GM23338 (cell line): ENCODE data around the gene CHRDL2. TPM values are rescaled to one million over a fixed set of nuclear protein-coding genes. Genes with fewer than 3 reads are reported as not detected.

Experiments
- ATAC-seq: fragments of 200-7000 bp; cut with Tn5 transposase; 3 replicates; pipeline ENCODE4 v1.9.1; 2020
- DNase-seq: peaks from one replicate; pipeline ENCODE4 v3.0.0-alpha.2; 2015; ENCODE audit warnings: low spot score
- H2AFZ ChIP-seq: fragments of 200-600 bp; sonication (generic); 2 replicates; pipeline ENCODE4 v1.8.0; 2016; ENCODE audit warnings: antibody characterized with exemption, mild to moderate bottlenecking, moderate library complexity
- H3F3A ChIP-seq: fragments of 200-600 bp; sonication (generic); replicated peaks from 2 replicates; pipeline ENCODE4 v1.8.0; 2017; ENCODE audit warnings: antibody characterized with exemption, mixed run types, low read depth
- H3K27ac ChIP-seq: fragments of 200-600 bp; sonication (generic); 2 replicates; pipeline ENCODE4 v1.6.1; 2016; ENCODE audit warnings: low read depth
- H3K27me3 ChIP-seq: fragments of 200-600 bp; sonication (generic); 2 replicates; pipeline ENCODE4 v1.8.0; 2016; ENCODE audit warnings: mild to moderate bottlenecking, mixed run types, moderate library complexity; ENCODE audit not compliant: insufficient read depth
- H3K36me3 ChIP-seq: fragments of 200-600 bp; sonication (generic); 2 replicates; pipeline ENCODE4 v1.8.0; 2016; ENCODE audit warnings: mild to moderate bottlenecking; ENCODE audit not compliant: insufficient read depth
- H3K4me1 ChIP-seq: fragments of 200-600 bp; sonication (generic); 2 replicates; pipeline ENCODE4 v1.8.0; 2016; ENCODE audit warnings: mild to moderate bottlenecking, moderate library complexity; ENCODE audit not compliant: insufficient read depth
- H3K4me2 ChIP-seq: fragments of 200-600 bp; sonication (generic); 2 replicates; pipeline ENCODE4 v1.7.1; 2017; ENCODE audit warnings: mixed run types
- H3K4me3 ChIP-seq: fragments of 200-600 bp; sonication (generic); 2 replicates; pipeline ENCODE4 v1.6.1; 2016; ENCODE audit warnings: mixed run types
- H3K79me2 ChIP-seq: fragments of 200-600 bp; sonication (generic); replicated peaks from 2 replicates; pipeline ENCODE4 v1.8.0; 2017; ENCODE audit warnings: mild to moderate bottlenecking; ENCODE audit not compliant: insufficient read depth
- H3K9me2 ChIP-seq: fragments of 200-600 bp; sonication (generic); 2 replicates; pipeline ENCODE4 v1.8.0; 2017; ENCODE audit not compliant: insufficient read depth
- H4K20me1 ChIP-seq: fragments of 200-600 bp; sonication (generic); replicated peaks from 2 replicates; pipeline ENCODE4 v1.8.0; 2017; ENCODE audit warnings: mild to moderate bottlenecking; ENCODE audit not compliant: insufficient read depth
- H3K27ac Mint-ChIP-seq: 2 replicates; pipeline ENCODE4 v1.8.0; 2020; ENCODE audit warnings: inconsistent platforms, mild to moderate bottlenecking, moderate library complexity, mixed read lengths
- H3K27me3 Mint-ChIP-seq: 3 replicates; pipeline ENCODE4 v1.8.0; 2022; ENCODE audit warnings: low read depth, mild to moderate bottlenecking, moderate library complexity, mixed read lengths, inconsistent platforms; ENCODE audit not compliant: insufficient read depth, poor library complexity
- H3K36me3 Mint-ChIP-seq: 3 replicates; pipeline ENCODE4 v1.8.0; 2021; ENCODE audit warnings: low read depth, mild to moderate bottlenecking, inconsistent platforms, moderate library complexity, mixed read lengths
- H3K4me1 Mint-ChIP-seq: 3 replicates; pipeline ENCODE4 v1.8.0; 2020; ENCODE audit warnings: mild to moderate bottlenecking, inconsistent platforms, mixed read lengths
- H3K4me3 Mint-ChIP-seq: 3 replicates; pipeline ENCODE4 v1.8.0; 2021; ENCODE audit warnings: moderate library complexity, mild to moderate bottlenecking, inconsistent platforms, mixed read lengths
- H3K9me3 Mint-ChIP-seq: 3 replicates; pipeline ENCODE4 v1.8.0; 2020; ENCODE audit warnings: moderate library complexity, mild to moderate bottlenecking, inconsistent platforms, mixed read lengths
- CREB1 ChIP-seq: fragments of 250-450 bp; sonication (Bioruptor Pico); IDR thresholded peaks from 2 replicates; pipeline ENCODE4 v1.5.0; 2020; ENCODE audit warnings: low read depth, mild to moderate bottlenecking, moderate library complexity
- CTCF ChIP-seq, 2 experiments: fragments of 200-600 bp in 1 of 2; sonication (generic) in 1 of 2; conservative IDR thresholded peaks; 2 replicates each; pipeline versions ENCODE4 v1.5.1 to v1.6.1; 2016 to 2017; ENCODE audit warnings: antibody characterized with exemption in 2 of 2, low read depth in 2 of 2, mild to moderate bottlenecking in 2 of 2, moderate library complexity in 1 of 2
- ETS1 ChIP-seq: IDR thresholded peaks from 2 replicates; pipeline ENCODE4 v1.6.1; 2016; ENCODE audit warnings: antibody characterized with exemption
- EZH2 ChIP-seq: fragments of 200-600 bp; sonication (generic); IDR thresholded peaks from one replicate; pipeline ENCODE4 v1.8.0; 2017; ENCODE audit warnings: antibody characterized with exemption, mild to moderate bottlenecking, low read depth; ENCODE audit not compliant: unreplicated experiment
- EZH2phosphoT487 ChIP-seq: fragments of 200-600 bp; sonication (generic); IDR thresholded peaks from one replicate; pipeline ENCODE4 v1.8.1; 2018; ENCODE audit warnings: antibody characterized with exemption; ENCODE audit not compliant: unreplicated experiment
- JUNB ChIP-seq: IDR thresholded peaks from one replicate; pipeline ENCODE4 v1.6.1; 2016; ENCODE audit warnings: antibody characterized with exemption; ENCODE audit not compliant: unreplicated experiment
- NANOG ChIP-seq: IDR thresholded peaks from 2 replicates; pipeline ENCODE4 v1.6.1; 2016; ENCODE audit warnings: antibody characterized with exemption, borderline replicate concordance
- POLR2AphosphoS5 ChIP-seq: IDR thresholded peaks from 2 replicates; pipeline ENCODE4 v1.6.1; 2016; ENCODE audit warnings: antibody characterized with exemption, low read depth
- REST ChIP-seq: IDR thresholded peaks from one replicate; pipeline ENCODE4 v1.6.1; 2018; ENCODE audit warnings: antibody characterized with exemption; ENCODE audit not compliant: unreplicated experiment
- STAT1 ChIP-seq: IDR thresholded peaks from one replicate; pipeline ENCODE4 v1.6.1; 2016; ENCODE audit warnings: antibody characterized with exemption; ENCODE audit not compliant: unreplicated experiment
- ZNF114 ChIP-seq: fragments of 250-450 bp; sonication (Bioruptor Pico); IDR thresholded peaks from 2 replicates; pipeline ENCODE4 v1.5.0; 2020; ENCODE audit warnings: mild to moderate bottlenecking, moderate library complexity
- ZNF331 ChIP-seq: fragments of 250-450 bp; sonication (Bioruptor Pico); IDR thresholded peaks from 2 replicates; pipeline ENCODE4 v1.5.0; 2020; ENCODE audit warnings: low read depth, mild to moderate bottlenecking, moderate library complexity
- ZNF462 ChIP-seq: fragments of 250-450 bp; sonication (Bioruptor Pico); IDR thresholded peaks from 2 replicates; pipeline ENCODE4 v1.5.0; 2020; ENCODE audit warnings: mild to moderate bottlenecking, moderate library complexity
- polyA plus RNA-seq: library from polyadenylated mRNA; unstranded; fragments of >200 nt; fragmentation: Nextera tagmentation; extraction: Ambion mirVana; gene quantifications from 2 replicates; pipeline ENCODE4 v1.2.1, GENCODE V29; 2016
- total RNA-seq: library from RNA; depleted of rRNA; stranded (reverse); fragments of >200 nt; shearing (Covaris generic); gene quantifications from 2 replicates; pipeline ENCODE4 v1.2.3, GENCODE V29; 2014

The CHRDL2 gene
- total and polyA plus RNA-seq, 2 experiments from 2014 or later, result 0.21 TPM; not detected in 1

GRCh38 chr11:74743640-74744039 lies 12.4 kb upstream of the CHRDL2 start:
- Histone ChIP-seq H2AFZ (no peak overlapping the region), H3F3A (no peaks in the 10 kb centered on the region), H3K4me1 (peaks cover 10% of the 10 kb centered on the region; the same call in 1 of the 2 replicates), H3K36me3 (peaks cover 11% of the 10 kb centered on the region; the same call in 1 of the 2 replicates), H3K79me2 (no peaks in the 10 kb centered on the region), H3K27me3 (no peaks in the 10 kb centered on the region), H4K20me1 (no peaks in the 10 kb centered on the region), H3K9me2 (0 out of 2 replicates have a peak, but pooled peaks cover 8% of the 10 kb centered on the region), H3K27ac (no peak overlapping the region), H3K4me3 (no peak overlapping the region), H3K4me2 (no peak overlapping the region)
- TF ChIP-seq EZH2 (no peak), CREB1 (no peak), ZNF331 (CRISPR knock-in tag) (no peak), EZH2phosphoT487 (no peak), JUNB (no peak), ZNF462 (CRISPR knock-in tag) (no peak), STAT1 (no peak), POLR2AphosphoS5 (no peak), CTCF (conservative IDR thresholded peaks at IDR 0.05; ENCODE audit: low read depth in 2 of 2) (no peak), ETS1 (no peak), REST (no peak), ZNF114 (CRISPR knock-in tag) (no peak), NANOG (no peak)
- peaks cover 7% of the 10 kb centered on the region for H3K27me3 Mint-ChIP-seq
- no peak overlapping the region for H3K27ac Mint-ChIP-seq
- DNase-seq (no peak), ATAC-seq (no peak)
- peaks cover 19% of the 10 kb centered on the region for H3K36me3 Mint-ChIP-seq
- no peak overlapping the region for H3K4me3 Mint-ChIP-seq
- peaks cover 30% of the 10 kb centered on the region for H3K9me3 Mint-ChIP-seq
- peaks cover 15% of the 10 kb centered on the region for H3K4me1 Mint-ChIP-seq
